ENCODE data around the gene LSP1.

LSP1 gene

DNA sequence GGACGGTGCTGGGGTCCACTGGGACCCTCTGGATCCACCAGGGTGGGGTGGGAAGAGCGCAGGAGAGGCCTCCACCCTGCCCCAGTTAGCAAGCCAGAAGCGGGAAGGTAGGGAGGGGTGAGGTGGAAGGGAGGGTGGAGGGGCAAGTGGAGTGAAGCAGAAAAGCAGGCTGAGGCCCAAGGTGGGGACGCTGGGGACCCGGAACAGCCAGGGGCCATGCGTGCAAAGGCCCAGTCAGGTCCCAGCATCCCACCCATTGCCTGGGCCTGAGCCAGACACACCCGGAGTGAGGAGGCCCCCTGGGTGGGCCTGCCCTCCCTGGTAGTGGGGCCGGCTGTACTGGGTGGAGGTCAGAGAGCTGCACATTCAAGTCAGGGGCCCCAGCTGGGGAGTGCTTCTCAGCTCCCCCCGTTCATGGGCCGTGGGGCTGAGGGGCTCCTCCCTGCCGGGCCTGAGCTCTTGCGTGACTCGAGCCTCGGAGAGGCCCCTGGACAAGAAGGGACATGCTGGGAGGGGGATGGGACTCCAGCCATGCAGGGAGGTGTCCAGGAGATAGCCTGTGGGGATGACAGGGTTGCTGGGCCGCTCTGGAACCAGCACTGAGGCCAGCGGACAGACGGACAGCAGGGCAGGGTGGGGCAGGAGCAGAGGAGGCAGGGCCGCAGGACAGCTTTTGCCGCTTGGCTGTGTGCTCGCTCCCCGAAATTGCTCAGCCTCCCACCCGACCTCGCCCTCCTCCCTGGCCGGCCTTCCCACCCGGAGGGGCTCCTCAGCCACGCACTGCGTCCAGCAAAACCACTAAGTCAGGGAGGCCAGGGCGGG is 74.4 kb downstream of the LSP1 start (continued):
- TF ChIP-seq, protein P1, sequence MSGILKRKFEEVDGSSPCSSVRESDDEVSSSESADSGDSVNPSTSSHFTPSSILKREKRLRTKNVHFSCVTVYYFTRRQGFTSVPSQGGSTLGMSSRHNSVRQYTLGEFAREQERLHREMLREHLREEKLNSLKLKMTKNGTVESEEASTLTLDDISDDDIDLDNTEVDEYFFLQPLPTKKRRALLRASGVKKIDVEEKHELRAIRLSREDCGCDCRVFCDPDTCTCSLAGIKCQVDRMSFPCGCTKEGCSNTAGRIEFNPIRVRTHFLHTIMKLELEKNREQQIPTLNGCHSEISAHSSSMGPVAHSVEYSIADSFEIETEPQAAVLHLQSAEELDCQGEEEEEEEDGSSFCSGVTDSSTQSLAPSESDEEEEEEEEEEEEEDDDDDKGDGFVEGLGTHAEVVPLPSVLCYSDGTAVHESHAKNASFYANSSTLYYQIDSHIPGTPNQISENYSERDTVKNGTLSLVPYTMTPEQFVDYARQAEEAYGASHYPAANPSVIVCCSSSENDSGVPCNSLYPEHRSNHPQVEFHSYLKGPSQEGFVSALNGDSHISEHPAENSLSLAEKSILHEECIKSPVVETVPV (CRISPR knock-in tag; IDR thresholded peaks at IDR 0.05), result no peak
- TF ChIP-seq, protein P2, sequence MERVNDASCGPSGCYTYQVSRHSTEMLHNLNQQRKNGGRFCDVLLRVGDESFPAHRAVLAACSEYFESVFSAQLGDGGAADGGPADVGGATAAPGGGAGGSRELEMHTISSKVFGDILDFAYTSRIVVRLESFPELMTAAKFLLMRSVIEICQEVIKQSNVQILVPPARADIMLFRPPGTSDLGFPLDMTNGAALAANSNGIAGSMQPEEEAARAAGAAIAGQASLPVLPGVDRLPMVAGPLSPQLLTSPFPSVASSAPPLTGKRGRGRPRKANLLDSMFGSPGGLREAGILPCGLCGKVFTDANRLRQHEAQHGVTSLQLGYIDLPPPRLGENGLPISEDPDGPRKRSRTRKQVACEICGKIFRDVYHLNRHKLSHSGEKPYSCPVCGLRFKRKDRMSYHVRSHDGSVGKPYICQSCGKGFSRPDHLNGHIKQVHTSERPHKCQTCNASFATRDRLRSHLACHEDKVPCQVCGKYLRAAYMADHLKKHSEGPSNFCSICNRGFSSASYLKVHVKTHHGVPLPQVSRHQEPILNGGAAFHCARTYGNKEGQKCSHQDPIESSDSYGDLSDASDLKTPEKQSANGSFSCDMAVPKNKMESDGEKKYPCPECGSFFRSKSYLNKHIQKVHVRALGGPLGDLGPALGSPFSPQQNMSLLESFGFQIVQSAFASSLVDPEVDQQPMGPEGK (CRISPR knock-in tag; IDR thresholded peaks at IDR 0.05; ENCODE audit: borderline replicate concordance), result no peak
- TF ChIP-seq ZC3H10 (CRISPR knock-in tag; IDR thresholded peaks at IDR 0.05), result no peak

DNA sequence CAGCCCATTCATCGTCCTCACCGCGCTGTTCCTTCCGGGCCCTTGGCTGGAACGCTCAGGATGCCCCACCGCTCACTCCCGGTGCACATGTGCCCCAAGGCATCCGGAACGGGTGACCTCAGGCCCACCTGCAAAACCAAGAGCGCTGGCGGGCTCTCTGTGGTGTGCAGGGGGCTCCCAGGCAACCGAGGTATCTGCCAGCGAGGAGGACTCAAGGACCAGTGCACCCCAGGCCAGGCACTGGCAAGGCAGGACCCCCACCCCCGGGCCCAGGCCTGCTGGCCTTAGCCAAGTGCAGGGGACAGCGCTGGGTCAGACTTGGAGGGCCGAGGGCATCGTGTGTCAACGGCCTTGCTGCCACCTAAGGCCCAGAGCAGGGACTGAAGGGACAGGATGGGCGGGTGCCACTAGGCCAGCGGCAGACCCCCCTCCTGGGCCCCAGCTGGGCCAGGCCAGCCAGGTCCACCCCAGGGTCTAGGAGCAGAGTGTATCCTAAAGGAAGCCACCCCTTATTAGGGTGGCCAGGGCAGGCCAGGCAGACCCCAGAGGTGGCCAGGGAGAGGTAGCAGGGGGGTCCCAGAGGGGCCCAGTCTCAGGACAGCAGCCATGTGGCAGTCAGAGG is 75.1 kb downstream of the LSP1 start:
- ATAC-seq, result no peak
- TF ChIP-seq TOX (CRISPR knock-in tag; IDR thresholded peaks at IDR 0.05; ENCODE audit: borderline replicate concordance) (no peak), ZNF565 (CRISPR knock-in tag; conservative IDR thresholded peaks at IDR 0.05; ENCODE audit: low read depth) (no peak)

DNA sequence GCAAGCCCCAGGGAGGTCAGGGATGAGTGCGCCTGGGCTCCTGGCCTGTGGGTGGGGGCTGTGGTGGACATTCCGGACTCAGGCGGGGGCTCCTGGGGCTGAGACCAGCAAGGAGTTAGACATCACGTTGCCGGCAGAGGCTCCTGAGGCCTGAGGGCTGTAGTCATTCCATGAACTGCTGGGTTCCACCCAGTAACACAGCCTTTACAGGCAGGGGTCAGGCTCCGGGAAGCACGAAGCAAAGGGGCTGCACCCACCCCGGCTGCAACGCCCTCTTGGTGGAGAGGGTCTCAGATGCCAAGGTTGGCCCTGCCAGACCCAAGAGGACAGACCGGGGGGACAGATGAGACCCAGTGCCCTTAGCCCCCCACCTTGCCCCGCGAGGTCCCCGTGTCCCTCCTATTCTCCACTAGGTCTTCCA is 75.6 kb downstream of the LSP1 start:
- TF ChIP-seq TOX (CRISPR knock-in tag; IDR thresholded peaks at IDR 0.05; ENCODE audit: borderline replicate concordance) (no peak), GLIS3 (CRISPR knock-in tag; IDR thresholded peaks at IDR 0.05) (no peak), SNAI2 (CRISPR knock-in tag; IDR thresholded peaks at IDR 0.05) (no peak), ZC3H10 (CRISPR knock-in tag; IDR thresholded peaks at IDR 0.05) (no peak)
- ATAC-seq, result no peak

DNA sequence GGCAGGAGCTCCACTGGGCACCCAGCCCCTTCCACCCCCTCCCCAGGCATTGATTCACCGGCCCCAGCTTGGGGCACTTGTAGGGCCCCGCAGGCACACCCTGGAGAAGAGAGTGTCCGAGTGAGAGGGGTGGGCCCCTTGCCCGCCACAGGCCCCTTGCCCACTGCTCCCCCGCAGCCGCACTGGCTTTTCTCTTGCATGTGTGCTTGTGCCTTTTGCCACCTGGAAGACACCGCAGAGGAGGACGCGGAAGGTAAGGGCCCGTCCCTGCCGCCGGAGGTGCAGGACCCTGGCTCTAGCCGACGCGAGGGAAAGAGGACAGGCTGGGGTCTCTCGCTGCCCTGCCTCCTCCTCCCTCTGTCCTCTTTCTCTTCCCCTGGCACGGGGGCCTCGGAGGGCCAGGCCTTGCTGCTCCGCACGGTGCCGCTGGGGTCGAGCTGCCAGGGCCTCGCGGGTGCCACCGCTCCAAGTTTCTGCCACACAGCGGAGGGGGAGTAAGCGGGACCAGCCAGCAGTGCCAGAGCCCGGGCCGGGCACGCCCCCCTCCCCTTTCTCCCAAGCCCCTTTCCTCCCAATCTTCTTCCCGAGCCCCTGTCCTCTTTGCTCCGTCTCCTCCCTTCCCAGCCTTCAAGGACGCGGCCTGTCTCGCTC is 76.1 kb downstream of the LSP1 start:
- ATAC-seq, result no peak
- TF ChIP-seq GLIS3 (CRISPR knock-in tag; IDR thresholded peaks at IDR 0.05), result no peak
- no peak for TF ChIP-seq ZFP30 (CRISPR knock-in tag; IDR thresholded peaks at IDR 0.05)
- TF ChIP-seq SNAI2 (CRISPR knock-in tag; IDR thresholded peaks at IDR 0.05), result no peak
- TF ChIP-seq CSDC2 (CRISPR knock-in tag; IDR thresholded peaks at IDR 0.05), result no peak
- no peak for TF ChIP-seq ZNF565 (CRISPR knock-in tag; conservative IDR thresholded peaks at IDR 0.05; ENCODE audit: low read depth)
- TF ChIP-seq, protein P1 (CRISPR knock-in tag; IDR thresholded peaks at IDR 0.05), result no peak
- no peak for TF ChIP-seq TOX (CRISPR knock-in tag; IDR thresholded peaks at IDR 0.05; ENCODE audit: borderline replicate concordance)
- no peak for TF ChIP-seq ZC3H10 (CRISPR knock-in tag; IDR thresholded peaks at IDR 0.05)

DNA sequence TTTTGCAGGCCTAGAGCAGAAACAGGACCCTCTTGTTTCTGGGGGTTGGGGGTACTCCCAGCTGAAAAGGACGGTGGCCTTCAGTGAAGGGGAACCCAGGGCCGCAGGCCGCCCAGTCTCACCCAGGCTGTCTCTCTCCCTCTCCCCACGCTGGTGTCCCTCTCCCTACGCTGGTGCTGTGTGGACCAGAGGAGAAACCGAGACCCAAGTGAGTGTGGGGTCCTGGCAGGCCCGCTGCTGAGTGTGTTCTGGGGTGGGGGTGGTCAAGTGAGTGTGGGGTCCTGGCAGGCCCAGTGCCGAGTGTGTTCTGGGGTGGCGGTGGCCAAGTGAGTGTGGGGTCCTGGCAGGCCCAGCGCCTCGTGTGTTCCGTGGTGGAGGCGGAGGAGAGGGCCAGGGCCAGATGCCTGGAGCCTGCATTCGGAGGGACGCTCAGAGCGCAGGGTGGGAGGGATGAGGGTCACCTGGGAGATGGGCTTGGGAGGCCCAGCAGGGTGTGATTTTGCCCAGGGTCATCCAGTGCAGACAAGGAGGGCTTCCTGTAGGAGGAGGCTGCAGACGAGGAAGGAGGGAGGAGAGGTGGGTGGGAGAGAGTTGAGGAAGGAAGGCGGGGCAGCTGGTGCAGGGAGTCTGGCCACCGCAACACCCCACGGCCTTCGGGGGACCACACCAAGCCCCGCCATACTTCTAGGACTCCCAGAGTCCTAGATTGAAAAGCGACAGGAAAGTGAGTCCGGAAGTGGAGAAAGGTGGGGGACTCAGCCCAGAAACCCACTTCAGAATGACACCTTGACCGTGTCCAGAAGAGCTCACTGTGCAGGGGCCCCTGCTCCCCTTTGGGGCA is 77.0 kb downstream of the LSP1 start:
- ATAC-seq, result no peak
- TF ChIP-seq, protein P2 (CRISPR knock-in tag; IDR thresholded peaks at IDR 0.05; ENCODE audit: borderline replicate concordance), result no peak
- TF ChIP-seq, protein P3, sequence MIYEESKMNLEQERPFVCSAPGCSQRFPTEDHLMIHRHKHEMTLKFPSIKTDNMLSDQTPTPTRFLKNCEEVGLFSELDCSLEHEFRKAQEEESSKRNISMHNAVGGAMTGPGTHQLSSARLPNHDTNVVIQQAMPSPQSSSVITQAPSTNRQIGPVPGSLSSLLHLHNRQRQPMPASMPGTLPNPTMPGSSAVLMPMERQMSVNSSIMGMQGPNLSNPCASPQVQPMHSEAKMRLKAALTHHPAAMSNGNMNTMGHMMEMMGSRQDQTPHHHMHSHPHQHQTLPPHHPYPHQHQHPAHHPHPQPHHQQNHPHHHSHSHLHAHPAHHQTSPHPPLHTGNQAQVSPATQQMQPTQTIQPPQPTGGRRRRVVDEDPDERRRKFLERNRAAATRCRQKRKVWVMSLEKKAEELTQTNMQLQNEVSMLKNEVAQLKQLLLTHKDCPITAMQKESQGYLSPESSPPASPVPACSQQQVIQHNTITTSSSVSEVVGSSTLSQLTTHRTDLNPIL (CRISPR knock-in tag; IDR thresholded peaks at IDR 0.05; ENCODE audit: low read depth), result no peak
- TF ChIP-seq, protein P4, sequence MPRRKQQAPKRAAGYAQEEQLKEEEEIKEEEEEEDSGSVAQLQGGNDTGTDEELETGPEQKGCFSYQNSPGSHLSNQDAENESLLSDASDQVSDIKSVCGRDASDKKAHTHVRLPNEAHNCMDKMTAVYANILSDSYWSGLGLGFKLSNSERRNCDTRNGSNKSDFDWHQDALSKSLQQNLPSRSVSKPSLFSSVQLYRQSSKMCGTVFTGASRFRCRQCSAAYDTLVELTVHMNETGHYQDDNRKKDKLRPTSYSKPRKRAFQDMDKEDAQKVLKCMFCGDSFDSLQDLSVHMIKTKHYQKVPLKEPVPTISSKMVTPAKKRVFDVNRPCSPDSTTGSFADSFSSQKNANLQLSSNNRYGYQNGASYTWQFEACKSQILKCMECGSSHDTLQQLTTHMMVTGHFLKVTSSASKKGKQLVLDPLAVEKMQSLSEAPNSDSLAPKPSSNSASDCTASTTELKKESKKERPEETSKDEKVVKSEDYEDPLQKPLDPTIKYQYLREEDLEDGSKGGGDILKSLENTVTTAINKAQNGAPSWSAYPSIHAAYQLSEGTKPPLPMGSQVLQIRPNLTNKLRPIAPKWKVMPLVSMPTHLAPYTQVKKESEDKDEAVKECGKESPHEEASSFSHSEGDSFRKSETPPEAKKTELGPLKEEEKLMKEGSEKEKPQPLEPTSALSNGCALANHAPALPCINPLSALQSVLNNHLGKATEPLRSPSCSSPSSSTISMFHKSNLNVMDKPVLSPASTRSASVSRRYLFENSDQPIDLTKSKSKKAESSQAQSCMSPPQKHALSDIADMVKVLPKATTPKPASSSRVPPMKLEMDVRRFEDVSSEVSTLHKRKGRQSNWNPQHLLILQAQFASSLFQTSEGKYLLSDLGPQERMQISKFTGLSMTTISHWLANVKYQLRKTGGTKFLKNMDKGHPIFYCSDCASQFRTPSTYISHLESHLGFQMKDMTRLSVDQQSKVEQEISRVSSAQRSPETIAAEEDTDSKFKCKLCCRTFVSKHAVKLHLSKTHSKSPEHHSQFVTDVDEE (CRISPR knock-in tag; IDR thresholded peaks at IDR 0.05), result no peak
- TF ChIP-seq ZFP30 (CRISPR knock-in tag; IDR thresholded peaks at IDR 0.05), result no peak
- TF ChIP-seq PPARA (CRISPR knock-in tag; IDR thresholded peaks at IDR 0.05; ENCODE audit: borderline replicate concordance), result no peak
- no peak for TF ChIP-seq ZNF70 (CRISPR knock-in tag; IDR thresholded peaks at IDR 0.05)
- TF ChIP-seq, protein P5, sequence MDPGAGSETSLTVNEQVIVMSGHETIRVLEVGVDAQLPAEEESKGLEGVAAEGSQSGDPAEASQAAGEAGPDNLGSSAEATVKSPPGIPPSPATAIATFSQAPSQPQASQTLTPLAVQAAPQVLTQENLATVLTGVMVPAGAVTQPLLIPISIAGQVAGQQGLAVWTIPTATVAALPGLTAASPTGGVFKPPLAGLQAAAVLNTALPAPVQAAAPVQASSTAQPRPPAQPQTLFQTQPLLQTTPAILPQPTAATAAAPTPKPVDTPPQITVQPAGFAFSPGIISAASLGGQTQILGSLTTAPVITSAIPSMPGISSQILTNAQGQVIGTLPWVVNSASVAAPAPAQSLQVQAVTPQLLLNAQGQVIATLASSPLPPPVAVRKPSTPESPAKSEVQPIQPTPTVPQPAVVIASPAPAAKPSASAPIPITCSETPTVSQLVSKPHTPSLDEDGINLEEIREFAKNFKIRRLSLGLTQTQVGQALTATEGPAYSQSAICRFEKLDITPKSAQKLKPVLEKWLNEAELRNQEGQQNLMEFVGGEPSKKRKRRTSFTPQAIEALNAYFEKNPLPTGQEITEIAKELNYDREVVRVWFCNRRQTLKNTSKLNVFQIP (CRISPR knock-in tag; IDR thresholded peaks at IDR 0.05; ENCODE audit: borderline replicate concordance, low read depth), result no peak
- TF ChIP-seq CSDC2 (CRISPR knock-in tag; IDR thresholded peaks at IDR 0.05), result no peak
- no peak for TF ChIP-seq ESRRG (CRISPR knock-in tag; IDR thresholded peaks at IDR 0.05)
- TF ChIP-seq RARB (CRISPR knock-in tag; IDR thresholded peaks at IDR 0.05), result no peak

Data from SK-N-SH treated with all-trans-retinoic acid at 6 μM for 48 hours (cell line).